Astrocyte of the cerebellum (primary cell): ENCODE measurements around the gene GORASP1.

Experiments used
- DNase-seq: peaks from one replicate; pipeline ENCODE4 v3.0.0-alpha.2; 2011; ENCODE audit warnings: low read depth
- H3K4me3 ChIP-seq: 2 replicates; pipeline ENCODE4 v1.5.1; 2011; ENCODE audit warnings: mild to moderate bottlenecking, low read depth, low read length, moderate library complexity
- CTCF ChIP-seq: IDR thresholded peaks from 2 replicates; pipeline ENCODE4 v1.5.1; 2012; ENCODE audit warnings: low read length, low read depth, moderate library complexity, mild to moderate bottlenecking; ENCODE audit errors: missing control alignments
- in situ Hi-C: cut with HindIII; loops from 2 replicates; pipeline ENCODE4 v1.10.0; 2017; ENCODE audit warnings: low sequenced_read_pairs

The GORASP1 gene

GRCh38 chr3:39107388-39108199 lies at the start of gene GORASP1, which contains the start of gene TTC21A:
GORASP1 (minus strand) TSS chr3:39107627; CDS start chr3:39107541, 86 bp downstream.
TTC21A (plus strand) TSS chr3:39107680; CDS start chr3:39107838, 158 bp downstream.
- in situ Hi-C loops, result loop anchor here (5.0 kb wide), 1 partner anchor 85 kb away; the partner anchor contains the start of gene XIRP1
- H3K4me3 ChIP-seq, result peak within 1 kb of the TSS; percentile 91
- TF ChIP-seq CTCF, result no peak
- DNase-seq, result peak; percentile 74

- in situ Hi-C loops, result no loop called here
- H3K4me3 ChIP-seq, result no peak overlapping the region
- TF ChIP-seq CTCF, result no peak
- DNase-seq, result no peak
These were observed 49.0 kb upstream of the GORASP1 start for GRCh38 chr3:39156421-39156820.

GRCh38 chr3:39154280-39155021 lies 47.0 kb upstream of the GORASP1 start:
- no peak for TF ChIP-seq CTCF
- no peak overlapping the region for H3K4me3 ChIP-seq
- in situ Hi-C loops, result no loop called here
- no peak for DNase-seq

GRCh38 chr3:39153977-39154279 lies 46.5 kb upstream of the GORASP1 start:
- in situ Hi-C loops, result no loop called here
- DNase-seq, result no peak
- peak overlapping the region; percentile 86 for H3K4me3 ChIP-seq
- no peak for TF ChIP-seq CTCF

GRCh38 chr3:39150803-39151631 lies 43.6 kb upstream of the GORASP1 start:
- peak overlapping the region; percentile 86 for H3K4me3 ChIP-seq
- DNase-seq, result peak; percentile 96
- in situ Hi-C loops, result no loop called here
- TF ChIP-seq CTCF, result no peak

GRCh38 chr3:39150148-39150802 lies 42.8 kb upstream of the GORASP1 start:
- DNase-seq, result no peak
- H3K4me3 ChIP-seq, result peak overlapping the region; percentile 86
- no peak for TF ChIP-seq CTCF
- in situ Hi-C loops, result no loop called here
